SK-N-SH (cell line): Measurements from ENCODE around the gene FYN. TPM values are rescaled to one million over a fixed set of nuclear protein-coding genes. Genes with fewer than 3 reads are reported as not detected.

Source experiments
- CTCF ChIA-PET: fragments of 300-600, 350-600 bp; formaldehyde crosslinking; extraction: SDS; loops from one replicate; lab custom pipeline; 2021; lab: Yijun Ruan, JAX
- POLR2A ChIA-PET: fragments of 350-600 bp; sonication (Branson Sonifier 250); formaldehyde crosslinking; extraction: SDS; loops from one replicate; lab custom pipeline; 2020; ENCODE audit warnings: antibody characterized with exemption, inconsistent platforms; lab: Yijun Ruan, JAX
- DNase-seq: peaks from one replicate; pipeline ENCODE4 v3.0.0; 2012
- H2AFZ ChIP-seq: fragments of 200-600 bp; sonication (generic); 2 replicates; pipeline ENCODE4 v1.8.1; 2016; ENCODE audit warnings: antibody characterized with exemption, mild to moderate bottlenecking, low read depth
- H3F3A ChIP-seq: fragments of 200-600 bp; sonication (generic); replicated peaks from 2 replicates; pipeline ENCODE3; 2016; ENCODE audit warnings: antibody characterized with exemption, mild to moderate bottlenecking; ENCODE audit not compliant: insufficient read depth
- H3K27ac ChIP-seq, 2 experiments: fragments of 200-500 bp in 1 of 2; fragments of 200-600 bp in 1 of 2; sonication (Bioruptor generic) in 1 of 2; sonication (generic), shearing (Covaris generic) in 1 of 2; 2 replicates each; pipeline versions ENCODE4 v1.5.1 to v1.6.1; 2014 to 2016; ENCODE audit warnings: low read depth in 2 of 2, inconsistent platforms in 1 of 2, low read length in 1 of 2, mild to moderate bottlenecking in 1 of 2, mixed read lengths in 1 of 2
- H3K27me3 ChIP-seq: fragments of 200-600 bp; sonication (generic), shearing (Covaris generic); 2 replicates; pipeline ENCODE4 v1.6.1; 2016; ENCODE audit warnings: mixed run types; ENCODE audit not compliant: insufficient read depth
- H3K36me3 ChIP-seq, 2 experiments: fragments of 200-500 bp in 1 of 2; fragments of 200-600 bp in 1 of 2; sonication (Bioruptor generic) in 1 of 2; sonication (generic) in 1 of 2; replicated peaks in 1 of 2; 2 replicates each; pipeline versions ENCODE3 to v1.5.1; 2014 to 2016; ENCODE audit warnings: low read length in 1 of 2, mild to moderate bottlenecking in 1 of 2; ENCODE audit not compliant: insufficient read depth in 2 of 2, control insufficient read depth in 1 of 2
- H3K4me1 ChIP-seq, 2 experiments: fragments of 200-500 bp in 1 of 2; fragments of 200-600 bp in 1 of 2; sonication (Bioruptor generic) in 1 of 2; sonication (generic), shearing (Covaris generic) in 1 of 2; 2 replicates each; pipeline versions ENCODE4 v1.5.1 to v1.6.1; 2014 to 2016; ENCODE audit warnings: low read depth in 1 of 2, low read length in 1 of 2, mixed run types in 1 of 2; ENCODE audit not compliant: insufficient read depth in 2 of 2, control insufficient read depth in 1 of 2
- H3K4me2 ChIP-seq: fragments of 200-600 bp; sonication (generic), shearing (Covaris generic); 2 replicates; pipeline ENCODE4 v1.6.1; 2017; ENCODE audit warnings: mixed run types
- H3K4me3 ChIP-seq, 2 experiments: fragments of 200-500 bp in 1 of 2; fragments of 200-600 bp in 1 of 2; sonication (Bioruptor generic) in 1 of 2; sonication (generic), shearing (Covaris generic) in 1 of 2; 2 replicates each; pipeline versions ENCODE4 v1.5.1 to v1.8.1; 2014 to 2016; ENCODE audit warnings: low read depth in 2 of 2, inconsistent platforms in 1 of 2, low read length in 1 of 2, mild to moderate bottlenecking in 1 of 2, mixed read lengths in 1 of 2, moderate library complexity in 1 of 2
- H3K79me2 ChIP-seq: fragments of 200-600 bp; sonication (generic); 2 replicates; pipeline ENCODE4 v1.8.1; 2017; ENCODE audit warnings: mild to moderate bottlenecking; ENCODE audit not compliant: insufficient read depth
- H3K9ac ChIP-seq: fragments of 200-600 bp; sonication (generic); 2 replicates; pipeline ENCODE4 v1.6.1; 2017; ENCODE audit warnings: mixed run types
- H3K9me2 ChIP-seq: fragments of 200-600 bp; sonication (generic); 2 replicates; pipeline ENCODE4 v1.6.1; 2017; ENCODE audit warnings: mixed run types
- H3K9me3 ChIP-seq: fragments of 200-600 bp; sonication (generic); 2 replicates; pipeline ENCODE4 v1.6.1; 2017; ENCODE audit warnings: mixed run types, mild to moderate bottlenecking, moderate library complexity
- H4K20me1 ChIP-seq: fragments of 200-600 bp; sonication (generic); 2 replicates; pipeline ENCODE4 v1.6.1; 2017; ENCODE audit warnings: mild to moderate bottlenecking, mixed run types; ENCODE audit not compliant: insufficient read depth
- FOXJ3 ChIP-seq: sonication (generic); formaldehyde crosslinking; IDR thresholded peaks from 2 replicates; pipeline ENCODE4 v1.5.1; 2020; ENCODE audit warnings: mild to moderate bottlenecking, missing genetic modification reagents
- GATA2 ChIP-seq: sonication (generic); formaldehyde crosslinking; IDR thresholded peaks from 2 replicates; pipeline ENCODE4 v1.5.0; 2020; ENCODE audit warnings: mild to moderate bottlenecking, missing genetic modification reagents
- JUND ChIP-seq: IDR thresholded peaks from 2 replicates; pipeline ENCODE4 v1.4.0; 2012
- MEF2A ChIP-seq: IDR thresholded peaks from 2 replicates; pipeline ENCODE4 v1.4.0; 2012; ENCODE audit warnings: low read depth, borderline replicate concordance
- MXI1 ChIP-seq: IDR thresholded peaks from 2 replicates; pipeline ENCODE4 v1.6.1; 2012; ENCODE audit warnings: mild to moderate bottlenecking, low read depth, low read length, improper control_type of control experiment
- POLR2AphosphoS5 ChIP-seq: IDR thresholded peaks from 2 replicates; pipeline ENCODE4 v1.6.1; 2012; ENCODE audit warnings: low read depth, low read length
- RAD21 ChIP-seq: IDR thresholded peaks from 2 replicates; pipeline ENCODE4 v1.6.1; 2012; ENCODE audit warnings: mild to moderate bottlenecking, low read length
- RCOR1 ChIP-seq: fragments of 150-350 bp; IDR thresholded peaks from 2 replicates; pipeline ENCODE4 v1.6.1; 2017; ENCODE audit warnings: antibody characterized with exemption, low read length
- WGBS: methylation state at CpG from one replicate; pipeline ENCODE4 v1.1.6; 2017; ENCODE audit warnings: low lambda C conversion rate; 5-methylcytosine and 5-hydroxymethylcytosine counted together
- polyA plus RNA-seq, 3 experiments: library from polyadenylated mRNA; depleted of rRNA; stranded (reverse); fragments of >200 nt; gene quantifications; 2 replicates each; pipeline ENCODE4 v1.2.3, GENCODE V29; 2012
- TF ChIP-seq, protein P1 (sequence below): IDR thresholded peaks from 2 replicates; pipeline ENCODE4 v1.6.1; 2012; ENCODE audit warnings: mild to moderate bottlenecking, low read depth, low read length, moderate library complexity
- TF ChIP-seq, protein P2 (sequence below): IDR thresholded peaks from 2 replicates; pipeline ENCODE4 v1.4.0; 2012; ENCODE audit warnings: low read depth, borderline replicate concordance

FYN gene
- polyA plus RNA-seq, 1 of the 3 experiments (the other 2 are of a cell fraction) = 31.0 TPM

GRCh38 chr6:111845441-111845871, 27.8 kb downstream of the FYN start (continued):
- no peak for TF ChIP-seq RAD21
- no peak for TF ChIP-seq MEF2A
- TF ChIP-seq RCOR1 = no peak

GRCh38 chr6:111844921-111845320, 28.3 kb downstream of the FYN start:
- no peaks in the 10 kb centered on the region for H3K27me3 ChIP-seq
- H3K9ac ChIP-seq = no peak overlapping the region
- H3K4me2 ChIP-seq = no peak overlapping the region
- H3K27ac ChIP-seq = no peak overlapping the region
- ChIA-PET POLR2A (no interaction called here), CTCF (interaction anchor here (0.6 to 1.0 kb wide), 2 partner anchors 44 to 135 kb away, joined by 3 read pairs; no protein-coding TSS in a partner anchor)
- no peaks in the 10 kb centered on the region for H3F3A ChIP-seq
- peaks cover 0 to 16% of the 10 kb centered on the region in 2 experiments; a peak in 1 of 4 replicates for H3K4me1 ChIP-seq
- H3K4me3 ChIP-seq = no peak overlapping the region
- H2AFZ ChIP-seq = no peak overlapping the region
- H3K36me3 ChIP-seq = peaks cover 0 to 2% of the 10 kb centered on the region in 2 experiments
- no peak for DNase-seq
- H3K79me2 ChIP-seq = peaks cover 22% of the 10 kb centered on the region; the same call in 1 of the 2 replicates
- WGBS = no CpG with 5 or more reads among the region's 2 CpGs
- no peaks in the 10 kb centered on the region; the same call in 1 of the 2 replicates for H4K20me1 ChIP-seq
- H3K9me2 ChIP-seq = no peaks in the 10 kb centered on the region
- no peaks in the 10 kb centered on the region for H3K9me3 ChIP-seq
- TF ChIP-seq FOXJ3 (CRISPR knock-in tag) (no peak), JUND (no peak), MXI1 (no peak), POLR2AphosphoS5 (no peak), GATA2 (CRISPR knock-in tag) (no peak)
- TF ChIP-seq, protein P1, sequence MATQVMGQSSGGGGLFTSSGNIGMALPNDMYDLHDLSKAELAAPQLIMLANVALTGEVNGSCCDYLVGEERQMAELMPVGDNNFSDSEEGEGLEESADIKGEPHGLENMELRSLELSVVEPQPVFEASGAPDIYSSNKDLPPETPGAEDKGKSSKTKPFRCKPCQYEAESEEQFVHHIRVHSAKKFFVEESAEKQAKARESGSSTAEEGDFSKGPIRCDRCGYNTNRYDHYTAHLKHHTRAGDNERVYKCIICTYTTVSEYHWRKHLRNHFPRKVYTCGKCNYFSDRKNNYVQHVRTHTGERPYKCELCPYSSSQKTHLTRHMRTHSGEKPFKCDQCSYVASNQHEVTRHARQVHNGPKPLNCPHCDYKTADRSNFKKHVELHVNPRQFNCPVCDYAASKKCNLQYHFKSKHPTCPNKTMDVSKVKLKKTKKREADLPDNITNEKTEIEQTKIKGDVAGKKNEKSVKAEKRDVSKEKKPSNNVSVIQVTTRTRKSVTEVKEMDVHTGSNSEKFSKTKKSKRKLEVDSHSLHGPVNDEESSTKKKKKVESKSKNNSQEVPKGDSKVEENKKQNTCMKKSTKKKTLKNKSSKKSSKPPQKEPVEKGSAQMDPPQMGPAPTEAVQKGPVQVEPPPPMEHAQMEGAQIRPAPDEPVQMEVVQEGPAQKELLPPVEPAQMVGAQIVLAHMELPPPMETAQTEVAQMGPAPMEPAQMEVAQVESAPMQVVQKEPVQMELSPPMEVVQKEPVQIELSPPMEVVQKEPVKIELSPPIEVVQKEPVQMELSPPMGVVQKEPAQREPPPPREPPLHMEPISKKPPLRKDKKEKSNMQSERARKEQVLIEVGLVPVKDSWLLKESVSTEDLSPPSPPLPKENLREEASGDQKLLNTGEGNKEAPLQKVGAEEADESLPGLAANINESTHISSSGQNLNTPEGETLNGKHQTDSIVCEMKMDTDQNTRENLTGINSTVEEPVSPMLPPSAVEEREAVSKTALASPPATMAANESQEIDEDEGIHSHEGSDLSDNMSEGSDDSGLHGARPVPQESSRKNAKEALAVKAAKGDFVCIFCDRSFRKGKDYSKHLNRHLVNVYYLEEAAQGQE = no peak
- TF ChIP-seq, protein P2, sequence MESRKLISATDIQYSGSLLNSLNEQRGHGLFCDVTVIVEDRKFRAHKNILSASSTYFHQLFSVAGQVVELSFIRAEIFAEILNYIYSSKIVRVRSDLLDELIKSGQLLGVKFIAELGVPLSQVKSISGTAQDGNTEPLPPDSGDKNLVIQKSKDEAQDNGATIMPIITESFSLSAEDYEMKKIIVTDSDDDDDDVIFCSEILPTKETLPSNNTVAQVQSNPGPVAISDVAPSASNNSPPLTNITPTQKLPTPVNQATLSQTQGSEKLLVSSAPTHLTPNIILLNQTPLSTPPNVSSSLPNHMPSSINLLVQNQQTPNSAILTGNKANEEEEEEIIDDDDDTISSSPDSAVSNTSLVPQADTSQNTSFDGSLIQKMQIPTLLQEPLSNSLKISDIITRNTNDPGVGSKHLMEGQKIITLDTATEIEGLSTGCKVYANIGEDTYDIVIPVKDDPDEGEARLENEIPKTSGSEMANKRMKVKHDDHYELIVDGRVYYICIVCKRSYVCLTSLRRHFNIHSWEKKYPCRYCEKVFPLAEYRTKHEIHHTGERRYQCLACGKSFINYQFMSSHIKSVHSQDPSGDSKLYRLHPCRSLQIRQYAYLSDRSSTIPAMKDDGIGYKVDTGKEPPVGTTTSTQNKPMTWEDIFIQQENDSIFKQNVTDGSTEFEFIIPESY = no peak
